WI38 (cell line): ENCODE results near the gene DAD1.
A peak's percentile ranks its signal among the peaks of the same experiment; 100 is the strongest.

ENCODE experiments used
- H3K4me3 ChIP-seq: 2 replicates; pipeline ENCODE4 v1.5.1; 2011; ENCODE audit warnings: low read depth, mild to moderate bottlenecking, control low read depth, low read length
- TF ChIP-seq, protein P1 (sequence below): IDR thresholded peaks from 2 replicates; pipeline ENCODE4 v1.5.1; 2012; ENCODE audit warnings: low read depth, mild to moderate bottlenecking, control low read depth, low read length

The DAD1 gene

DNA sequence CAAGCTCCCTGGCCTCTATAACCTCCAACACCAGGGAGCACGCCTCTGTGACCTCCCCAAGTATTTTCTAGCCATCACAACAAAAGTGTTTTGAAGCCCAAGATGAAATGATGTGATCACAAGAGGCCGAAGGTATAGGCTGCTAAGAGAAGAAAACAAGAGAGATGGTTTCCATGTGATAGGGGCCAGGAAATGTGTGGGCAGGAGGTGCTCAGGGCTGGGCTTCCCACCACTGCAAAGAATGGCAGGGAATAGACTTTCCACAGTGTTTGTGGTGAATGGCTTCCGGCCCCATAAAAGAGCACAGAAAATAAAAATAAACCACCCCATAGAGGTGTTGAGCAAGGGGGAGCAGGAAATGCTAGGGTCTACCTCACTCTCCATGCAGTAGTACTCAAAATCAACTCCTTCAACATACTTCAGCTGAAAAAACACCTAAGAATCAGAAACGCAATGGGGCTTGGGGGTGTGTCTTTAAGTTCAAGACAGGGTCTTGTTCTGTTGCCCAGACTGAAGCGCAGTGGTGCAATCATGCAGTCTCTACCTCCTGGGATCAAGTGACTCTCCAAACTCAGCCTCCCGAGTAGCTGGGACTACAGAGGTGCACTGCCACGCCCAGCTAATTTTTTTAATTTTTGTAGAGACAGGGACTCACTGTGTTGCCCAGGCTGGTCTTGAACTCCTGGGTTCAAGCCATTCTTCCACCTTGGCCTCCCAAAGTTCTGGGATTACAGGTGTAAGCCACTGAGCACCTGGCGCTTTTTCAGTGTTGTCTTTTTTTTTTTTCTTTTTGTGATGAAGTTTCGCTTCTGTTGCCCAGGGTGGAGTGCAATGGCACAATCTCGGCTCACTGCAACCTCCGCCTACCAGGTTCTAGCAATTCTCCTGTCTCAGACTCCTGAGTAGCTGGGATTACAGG is 27.1 kb downstream of the DAD1 start:
- TF ChIP-seq, protein P1, sequence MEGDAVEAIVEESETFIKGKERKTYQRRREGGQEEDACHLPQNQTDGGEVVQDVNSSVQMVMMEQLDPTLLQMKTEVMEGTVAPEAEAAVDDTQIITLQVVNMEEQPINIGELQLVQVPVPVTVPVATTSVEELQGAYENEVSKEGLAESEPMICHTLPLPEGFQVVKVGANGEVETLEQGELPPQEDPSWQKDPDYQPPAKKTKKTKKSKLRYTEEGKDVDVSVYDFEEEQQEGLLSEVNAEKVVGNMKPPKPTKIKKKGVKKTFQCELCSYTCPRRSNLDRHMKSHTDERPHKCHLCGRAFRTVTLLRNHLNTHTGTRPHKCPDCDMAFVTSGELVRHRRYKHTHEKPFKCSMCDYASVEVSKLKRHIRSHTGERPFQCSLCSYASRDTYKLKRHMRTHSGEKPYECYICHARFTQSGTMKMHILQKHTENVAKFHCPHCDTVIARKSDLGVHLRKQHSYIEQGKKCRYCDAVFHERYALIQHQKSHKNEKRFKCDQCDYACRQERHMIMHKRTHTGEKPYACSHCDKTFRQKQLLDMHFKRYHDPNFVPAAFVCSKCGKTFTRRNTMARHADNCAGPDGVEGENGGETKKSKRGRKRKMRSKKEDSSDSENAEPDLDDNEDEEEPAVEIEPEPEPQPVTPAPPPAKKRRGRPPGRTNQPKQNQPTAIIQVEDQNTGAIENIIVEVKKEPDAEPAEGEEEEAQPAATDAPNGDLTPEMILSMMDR = no peak
- no peak overlapping the region for H3K4me3 ChIP-seq

GRCh38 chr14:22561366-22561660 is 27.7 kb downstream of the DAD1 start:
- TF ChIP-seq, protein P1 = no peak
- H3K4me3 ChIP-seq = no peak overlapping the region

DNA sequence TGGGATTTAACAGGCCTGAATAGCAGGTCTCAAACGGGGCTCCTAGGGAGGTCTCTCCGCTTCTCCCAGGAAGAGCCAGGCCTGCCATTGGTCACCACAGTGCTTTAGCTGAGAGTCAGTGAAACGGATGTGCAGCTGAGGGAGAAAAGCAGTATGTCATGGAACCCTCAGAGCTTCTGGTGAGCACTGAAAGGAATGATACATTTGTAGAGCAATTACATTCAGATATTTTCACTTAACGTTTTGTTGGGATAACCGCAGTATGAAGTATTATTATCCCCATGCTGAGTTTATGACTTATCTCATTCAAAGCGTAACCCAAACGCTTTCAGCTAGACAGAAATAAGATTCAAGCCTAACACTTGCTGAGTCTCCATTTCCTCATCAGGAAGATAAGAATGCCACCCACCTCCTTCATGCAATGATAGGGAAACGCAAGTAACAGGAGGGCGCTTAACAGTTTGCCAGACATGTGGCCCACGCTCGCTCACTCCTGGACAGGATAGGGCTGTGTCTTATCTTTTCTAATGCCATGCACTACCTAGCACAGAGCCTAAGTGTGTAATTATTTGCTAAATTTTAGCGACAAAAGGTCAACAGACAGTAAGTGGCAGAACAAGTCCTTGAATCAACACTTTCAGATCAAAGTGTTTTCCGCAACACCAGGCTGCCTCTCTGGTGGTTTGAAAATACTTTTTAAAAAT is 28.2 kb downstream of the DAD1 start:
- no peak overlapping the region for H3K4me3 ChIP-seq
- TF ChIP-seq, protein P1 = no peak

DNA sequence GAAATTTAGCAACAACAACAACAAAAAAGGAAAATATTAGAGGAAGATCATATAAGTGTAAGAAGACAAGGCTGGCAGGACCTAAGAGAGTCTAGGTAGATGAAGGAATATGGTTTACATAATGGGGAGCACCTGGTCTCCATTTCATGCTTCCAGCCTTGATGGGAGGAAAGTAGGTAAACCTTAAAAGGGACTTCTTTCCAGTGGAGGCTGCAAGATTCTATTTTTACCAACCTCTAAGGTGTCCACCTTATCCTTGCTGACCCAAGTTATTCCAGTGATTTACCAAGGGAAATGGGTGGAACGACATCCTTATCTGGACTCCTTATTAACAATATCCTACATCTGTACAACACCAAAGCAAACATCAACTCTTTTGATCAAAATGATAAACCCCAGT is 30.0 kb downstream of the DAD1 start:
- TF ChIP-seq, protein P1 = no peak
- H3K4me3 ChIP-seq = no peak overlapping the region

GRCh38 chr14:22558221-22558913 is 30.7 kb downstream of the DAD1 start:
- H3K4me3 ChIP-seq = no peak overlapping the region
- TF ChIP-seq, protein P1 = peak; percentile 35

GRCh38 chr14:22557846-22558220 is 31.2 kb downstream of the DAD1 start:
- H3K4me3 ChIP-seq = no peak overlapping the region
- TF ChIP-seq, protein P1 = no peak
